OCI-LY3 (cell line): ENCODE measurements around the gene PEX10.
"Not testable (repeated sequence)": the region's sequence is repeated elsewhere in the genome, so short reads cannot be mapped to it uniquely, and the experiment has no call there.

Source experiments
- CTCF ChIP-seq: fragments of 200-600, 300-600 bp; sonication (generic); IDR thresholded peaks from 2 replicates; pipeline ENCODE4 v1.5.1; 2014; ENCODE audit warnings: antibody characterized with exemption, low read length, low read depth
- EZH2phosphoT487 ChIP-seq: fragments of 200-600 bp; shearing (Covaris generic); IDR thresholded peaks from 2 replicates; pipeline ENCODE4 v1.6.1; 2018; ENCODE audit warnings: antibody characterized with exemption, mixed run types, low read depth

GRCh38 chr1:2440346-2440745, 28.0 kb upstream of the PEX10 start:
- not testable (repeated sequence) for TF ChIP-seq CTCF, EZH2phosphoT487
